Activated CD4-positive, alpha-beta memory T cell treated with anti-CD3 and anti-CD28 coated beads, Interleukin-2, amount 10 ng/mL, durations not matched to agents 7 days and 5 days (primary cell): ENCODE results near the gene ZC3H18. TPM values are rescaled to one million over a fixed set of nuclear protein-coding genes. Genes with fewer than 3 reads are reported as not detected.
A peak's percentile ranks its signal among the peaks of the same experiment; 100 is the strongest.

ENCODE experiments used
- CTCF ChIA-PET: fragments of 350-600 bp; sonication (Branson Sonifier 250); formaldehyde crosslinking; loops from one replicate; lab custom pipeline; 2021; ENCODE audit warnings: antibody characterized with exemption, inconsistent platforms; lab: Charles Lee
- POLR2A ChIA-PET: fragments of 350-600 bp; sonication (Branson Sonifier 250); formaldehyde crosslinking; loops from one replicate; lab custom pipeline; 2021; ENCODE audit warnings: antibody characterized with exemption; lab: Charles Lee
- DNase-seq: peaks from one replicate; pipeline ENCODE4 v3.0.0-alpha.2; 2020
- H3K27ac Mint-ChIP-seq: one replicate; pipeline ENCODE4 v1.8.0; 2021; ENCODE audit warnings: mild to moderate bottlenecking, mixed read lengths
- H3K27me3 Mint-ChIP-seq: one replicate; pipeline ENCODE4 v1.8.0; 2021; ENCODE audit warnings: mixed read lengths
- H3K36me3 Mint-ChIP-seq: one replicate; pipeline ENCODE4 v1.8.0; 2021; ENCODE audit warnings: low read depth, mixed read lengths
- H3K4me1 Mint-ChIP-seq: one replicate; pipeline ENCODE4 v1.8.0; 2021; ENCODE audit warnings: mixed read lengths
- H3K4me3 Mint-ChIP-seq: one replicate; pipeline ENCODE4 v1.8.0; 2021; ENCODE audit warnings: mild to moderate bottlenecking, mixed read lengths
- H3K9me3 Mint-ChIP-seq: one replicate; pipeline ENCODE4 v1.8.0; 2021; ENCODE audit warnings: mixed read lengths
- total RNA-seq, 2 experiments: library from RNA; stranded (reverse); gene quantifications; one replicate each; pipeline ENCODE4 v1.2.3, GENCODE V29; 2021

Gene ZC3H18
- total RNA-seq, 2 experiments from 2014 or later = 75.9 to 78.6 TPM

DNA sequence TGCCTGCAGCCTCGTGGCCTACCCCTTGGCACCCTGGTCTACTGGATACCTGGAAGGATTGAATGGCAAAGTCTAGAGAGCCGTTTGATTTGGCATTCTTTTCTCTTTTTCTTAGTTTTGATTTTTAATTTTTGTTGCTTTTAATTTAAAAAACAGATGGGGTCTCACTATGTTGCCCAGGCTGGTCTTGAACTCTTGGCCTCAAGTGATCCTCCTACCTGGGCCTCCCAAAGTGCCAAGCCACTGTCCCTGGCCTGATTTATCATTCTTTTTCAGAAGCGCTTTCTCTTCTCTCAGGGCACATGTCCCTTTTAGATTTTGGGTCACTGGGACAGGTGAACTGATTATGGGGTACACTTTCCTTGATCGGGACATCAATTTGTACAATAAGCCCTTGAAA lies 10.8 kb downstream of the ZC3H18 start:
- H3K27ac Mint-ChIP-seq = no peak overlapping the region
- ChIA-PET CTCF (no interaction called here), POLR2A (no interaction called here)
- H3K4me1 Mint-ChIP-seq = peaks cover 40% of the 10 kb centered on the region
- no peak for DNase-seq
- no peaks in the 10 kb centered on the region for H3K9me3 Mint-ChIP-seq
- H3K36me3 Mint-ChIP-seq = peaks cover 69% of the 10 kb centered on the region
- no peak overlapping the region for H3K4me3 Mint-ChIP-seq
- no peaks in the 10 kb centered on the region for H3K27me3 Mint-ChIP-seq

GRCh38 chr16:88582912-88583575 lies 12.8 kb downstream of the ZC3H18 start:
- peak overlapping the region; percentile 72 for H3K27ac Mint-ChIP-seq
- POLR2A ChIA-PET = no interaction called here
- CTCF ChIA-PET = interaction anchor here (0.6 kb wide), 1 partner anchor 9 kb away, joined by 4 read pairs; no protein-coding TSS in a partner anchor
- no peak for DNase-seq
- H3K9me3 Mint-ChIP-seq = no peaks in the 10 kb centered on the region
- no peak overlapping the region for H3K4me3 Mint-ChIP-seq
- H3K4me1 Mint-ChIP-seq = peaks cover 51% of the 10 kb centered on the region
- H3K36me3 Mint-ChIP-seq = peaks cover 67% of the 10 kb centered on the region
- no peaks in the 10 kb centered on the region for H3K27me3 Mint-ChIP-seq

GRCh38 chr16:88584676-88585075 lies 14.5 kb downstream of the ZC3H18 start:
- CTCF ChIA-PET = no interaction called here
- Mint-ChIP-seq H3K4me1 (peaks cover 64% of the 10 kb centered on the region), H3K36me3 (peaks cover 70% of the 10 kb centered on the region), H3K9me3 (no peaks in the 10 kb centered on the region), H3K27ac (peak overlapping the region; percentile 70), H3K4me3 (no peak overlapping the region), H3K27me3 (no peaks in the 10 kb centered on the region)
- POLR2A ChIA-PET = interaction anchor here (1.0 to 2.3 kb wide), 2 partner anchors 14 to 118 kb away, joined by 3 to 13 read pairs; partner anchors contain the start of gene ZC3H18
- DNase-seq = no peak

DNA sequence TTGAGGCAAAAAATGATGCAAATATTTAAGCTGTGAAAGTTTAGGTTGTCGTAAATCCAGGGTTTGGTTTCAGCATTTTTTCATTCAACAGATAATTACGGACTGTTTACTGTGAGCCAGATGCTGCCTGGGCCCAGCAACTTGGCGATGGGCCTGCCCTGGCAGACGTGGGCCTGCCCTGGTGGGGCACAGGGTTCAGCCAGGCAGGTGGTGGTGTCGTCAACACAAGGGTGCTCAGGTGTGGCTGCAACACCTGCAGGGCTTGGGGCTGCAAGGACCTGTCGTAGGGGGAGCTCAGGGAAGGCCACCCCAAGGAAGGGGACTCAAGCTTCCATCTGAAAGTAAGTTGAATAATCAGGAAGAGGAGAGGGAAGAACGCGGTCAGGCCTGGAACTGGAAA lies 15.1 kb downstream of the ZC3H18 start:
- peaks cover 71% of the 10 kb centered on the region for H3K36me3 Mint-ChIP-seq
- no peak overlapping the region for H3K27ac Mint-ChIP-seq
- no peak for DNase-seq
- CTCF ChIA-PET = interaction anchor here (1.5 kb wide), 1 partner anchor 15 kb away, joined by 6 read pairs; the partner anchor contains the start of gene ZC3H18
- H3K4me1 Mint-ChIP-seq = peaks cover 69% of the 10 kb centered on the region
- H3K27me3 Mint-ChIP-seq = no peaks in the 10 kb centered on the region
- POLR2A ChIA-PET = interaction anchor here (2.3 kb wide), 1 partner anchor 14 kb away, joined by 13 read pairs; the partner anchor contains the start of gene ZC3H18
- H3K9me3 Mint-ChIP-seq = no peaks in the 10 kb centered on the region
- H3K4me3 Mint-ChIP-seq = no peak overlapping the region

DNA sequence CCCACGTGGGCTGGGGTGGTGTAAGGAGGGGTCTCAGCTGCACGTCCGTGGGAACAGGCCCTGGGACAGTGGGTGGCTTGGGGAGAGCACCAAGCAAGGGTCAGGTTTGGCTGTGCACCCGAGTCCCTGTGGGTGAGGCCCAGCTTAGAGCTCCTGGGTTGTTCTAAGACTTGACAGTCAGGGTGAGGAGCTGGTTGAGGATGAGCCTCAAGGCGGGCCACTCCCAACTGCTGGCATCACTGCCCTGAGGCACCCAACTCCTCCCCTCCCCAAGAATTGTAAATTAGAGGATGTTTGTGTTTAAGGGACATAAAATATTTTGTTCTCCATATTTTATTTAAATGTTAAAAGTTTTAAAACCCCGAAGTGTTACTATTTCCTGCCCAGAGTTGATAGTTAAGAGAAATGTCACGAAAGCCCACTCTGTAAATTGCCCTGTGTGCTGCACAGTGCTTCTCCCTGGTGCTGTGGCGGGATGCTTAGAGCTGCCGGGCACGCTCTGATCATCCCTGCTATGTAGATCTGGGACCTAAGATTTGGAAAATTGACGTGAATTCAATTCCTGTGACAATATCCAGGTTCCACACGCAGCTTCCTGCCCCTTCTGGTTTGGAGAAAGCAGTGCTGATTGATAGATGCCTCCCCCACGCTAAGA lies 15.9 kb downstream of the ZC3H18 start:
- no peaks in the 10 kb centered on the region for H3K27me3 Mint-ChIP-seq
- peak overlapping the region; percentile 21 for H3K27ac Mint-ChIP-seq
- peaks cover 72% of the 10 kb centered on the region for H3K4me1 Mint-ChIP-seq
- peaks cover 64% of the 10 kb centered on the region for H3K36me3 Mint-ChIP-seq
- H3K4me3 Mint-ChIP-seq = no peak overlapping the region
- CTCF ChIA-PET = interaction anchor here (1.5 kb wide), 1 partner anchor 16 kb away, joined by 6 read pairs; the partner anchor contains the start of gene ZC3H18
- POLR2A ChIA-PET = interaction anchor here (2.3 kb wide), 1 partner anchor 15 kb away, joined by 13 read pairs; the partner anchor contains the start of gene ZC3H18
- no peaks in the 10 kb centered on the region for H3K9me3 Mint-ChIP-seq
- DNase-seq = no peak

- peaks cover 68% of the 10 kb centered on the region for H3K36me3 Mint-ChIP-seq
- no peaks in the 10 kb centered on the region for H3K27me3 Mint-ChIP-seq
- H3K27ac Mint-ChIP-seq = peak overlapping the region; percentile 92
- POLR2A ChIA-PET = interaction anchor here (0.9 to 5.1 kb wide), 7 partner anchors 11 to 193 kb away, joined by 3 to 30 read pairs (median 4); partner anchors contain the start of gene ZC3H18
- H3K4me1 Mint-ChIP-seq = peaks cover 70% of the 10 kb centered on the region
- no peaks in the 10 kb centered on the region for H3K9me3 Mint-ChIP-seq
- CTCF ChIA-PET = no interaction called here
- H3K4me3 Mint-ChIP-seq = no peak overlapping the region
- DNase-seq = no peak
Observed at GRCh38 chr16:88588148-88588547, 17.9 kb downstream of the ZC3H18 start.

- Mint-ChIP-seq H3K27me3 (no peaks in the 10 kb centered on the region), H3K9me3 (no peaks in the 10 kb centered on the region), H3K4me1 (peaks cover 66% of the 10 kb centered on the region), H3K36me3 (peaks cover 71% of the 10 kb centered on the region), H3K27ac (peak overlapping the region; percentile 92), H3K4me3 (peak overlapping the region; percentile 38)
- DNase-seq = no peak
- ChIA-PET CTCF (no interaction called here), POLR2A (interaction anchor here (0.9 to 5.1 kb wide), 6 partner anchors 11 to 193 kb away, joined by 3 to 30 read pairs (median 4); partner anchors contain the start of gene ZC3H18)
Observed at GRCh38 chr16:88588754-88589153, 18.6 kb downstream of the ZC3H18 start.

DNA sequence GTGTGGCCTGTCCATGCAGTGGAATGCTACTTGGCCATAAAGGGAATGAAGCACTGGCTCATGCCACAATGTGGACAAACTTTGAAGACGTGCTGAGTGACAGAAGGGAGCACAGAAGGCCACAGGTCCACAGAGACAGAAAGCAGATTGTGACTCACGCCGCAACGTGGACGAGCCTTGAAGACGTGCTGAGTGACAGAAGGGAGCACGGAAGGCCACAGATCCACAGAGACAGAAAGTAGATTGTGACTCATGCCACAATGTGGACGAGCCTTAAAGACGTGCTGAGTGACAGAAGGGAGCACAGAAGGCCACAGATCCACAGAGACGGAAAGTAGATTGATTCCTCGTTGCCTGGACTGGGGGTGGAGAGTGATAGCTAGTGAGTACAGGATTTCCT lies 19.2 kb downstream of the ZC3H18 start:
- Mint-ChIP-seq H3K36me3 (peaks cover 73% of the 10 kb centered on the region), H3K27me3 (no peaks in the 10 kb centered on the region), H3K4me1 (peaks cover 66% of the 10 kb centered on the region), H3K4me3 (peak overlapping the region; percentile 38), H3K27ac (peak overlapping the region; percentile 92), H3K9me3 (no peaks in the 10 kb centered on the region)
- CTCF ChIA-PET = interaction anchor here (0.8 kb wide), 1 partner anchor 30 kb away, joined by 4 read pairs; no protein-coding TSS in a partner anchor
- no peak for DNase-seq
- POLR2A ChIA-PET = interaction anchor here (0.9 to 5.1 kb wide), 5 partner anchors 14 to 192 kb away, joined by 3 to 30 read pairs (median 4); partner anchors contain the start of gene ZC3H18

DNA sequence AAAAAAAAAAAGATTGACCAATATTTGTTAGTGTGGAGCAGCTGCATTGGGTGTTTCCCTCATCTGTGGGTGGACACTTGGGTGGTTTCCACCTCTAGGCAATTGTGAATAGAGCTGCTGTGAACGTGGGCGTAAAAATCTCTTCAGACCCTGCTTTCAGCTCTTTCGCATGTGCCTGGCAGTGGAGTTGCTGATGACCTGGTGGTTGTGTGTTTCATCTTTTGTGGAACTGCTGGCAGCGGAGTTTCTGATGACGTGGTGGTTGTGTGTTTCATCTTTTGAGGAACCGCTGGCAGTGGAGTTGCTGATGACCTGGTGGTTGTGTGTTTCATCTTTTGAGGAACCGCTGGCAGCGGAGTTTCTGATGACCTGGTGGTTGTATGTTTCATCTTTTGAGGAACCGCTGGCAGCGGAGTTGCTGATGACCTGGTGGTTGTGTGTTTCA lies 21.4 kb downstream of the ZC3H18 start:
- ChIA-PET CTCF (interaction anchor here (1.0 kb wide), 1 partner anchor 19 kb away, joined by 3 read pairs; no protein-coding TSS in a partner anchor), POLR2A (interaction anchor here (5.1 kb wide), 1 partner anchor 21 kb away, joined by 30 read pairs; the partner anchor contains the start of gene ZC3H18)
- peaks cover 65% of the 10 kb centered on the region for H3K36me3 Mint-ChIP-seq

GRCh38 chr16:88593061-88593460 lies 22.9 kb downstream of the ZC3H18 start:
- POLR2A ChIA-PET = interaction anchor here (0.8 kb wide), 1 partner anchor 23 kb away, joined by 3 read pairs; the partner anchor contains the start of gene ZC3H18
- Mint-ChIP-seq H3K9me3 (no peaks in the 10 kb centered on the region), H3K27me3 (no peaks in the 10 kb centered on the region), H3K27ac (no peak overlapping the region), H3K4me1 (peaks cover 53% of the 10 kb centered on the region), H3K36me3 (peaks cover 52% of the 10 kb centered on the region), H3K4me3 (no peak overlapping the region)
- CTCF ChIA-PET = no interaction called here
- no peak for DNase-seq

More for the DNA sequence above, 21.4 kb downstream of the ZC3H18 start:
- Mint-ChIP-seq H3K4me1 (peaks cover 60% of the 10 kb centered on the region), H3K27me3 (no peaks in the 10 kb centered on the region), H3K27ac (peak overlapping the region; percentile 76), H3K4me3 (peak overlapping the region; percentile 40), H3K9me3 (no peaks in the 10 kb centered on the region)
- peak; percentile 48 for DNase-seq

DNA sequence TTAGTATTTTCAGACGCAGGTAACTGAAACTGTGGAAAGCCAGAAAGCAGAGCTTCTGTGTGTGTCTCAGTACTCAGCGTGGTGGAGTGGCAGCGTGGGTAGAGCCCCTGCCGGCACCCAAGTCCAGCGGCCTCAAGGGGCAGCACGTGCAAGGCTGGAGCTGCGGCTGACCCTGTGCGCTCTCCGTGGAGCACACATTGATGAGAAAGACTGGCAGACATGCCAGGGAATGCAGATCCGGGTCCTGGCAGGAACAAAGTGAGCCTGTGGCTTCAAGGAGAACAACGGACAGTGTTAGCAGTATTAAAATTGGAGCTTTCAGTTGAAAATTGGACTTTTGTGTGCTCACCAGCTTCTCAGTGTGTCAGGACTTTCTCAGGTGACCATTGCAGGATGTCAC lies 23.3 kb downstream of the ZC3H18 start:
- POLR2A ChIA-PET = interaction anchor here (0.8 kb wide), 1 partner anchor 24 kb away, joined by 3 read pairs; the partner anchor contains the start of gene ZC3H18
- Mint-ChIP-seq H3K4me3 (no peak overlapping the region), H3K27me3 (no peaks in the 10 kb centered on the region), H3K9me3 (no peaks in the 10 kb centered on the region), H3K36me3 (peaks cover 52% of the 10 kb centered on the region), H3K27ac (no peak overlapping the region), H3K4me1 (peaks cover 50% of the 10 kb centered on the region)
- CTCF ChIA-PET = interaction anchor here (0.6 kb wide), 1 partner anchor 14 kb away, joined by 3 read pairs; no protein-coding TSS in a partner anchor
- DNase-seq = no peak

DNA sequence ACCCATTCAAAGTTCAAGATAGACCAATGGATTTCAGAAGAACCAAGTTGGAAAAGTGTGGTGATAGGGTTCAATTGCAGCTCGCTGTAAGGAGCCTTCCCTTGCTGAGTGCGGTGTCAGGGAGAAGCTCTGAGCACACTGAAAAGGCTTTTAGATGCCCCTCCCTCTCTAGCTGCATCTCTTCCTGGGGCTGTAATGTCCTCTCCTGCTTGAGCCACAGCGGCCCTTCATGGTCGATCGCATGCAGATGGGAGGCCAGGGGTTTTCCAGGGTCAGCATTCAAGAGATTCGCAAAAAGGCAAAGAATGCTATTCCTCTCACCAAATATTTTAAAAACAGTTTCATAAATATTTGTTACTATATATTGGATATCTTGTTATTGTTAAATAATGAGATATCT lies 23.7 kb downstream of the ZC3H18 start:
- H3K9me3 Mint-ChIP-seq = no peaks in the 10 kb centered on the region
- H3K4me1 Mint-ChIP-seq = peaks cover 45% of the 10 kb centered on the region
- no peak overlapping the region for H3K27ac Mint-ChIP-seq
- H3K36me3 Mint-ChIP-seq = peaks cover 49% of the 10 kb centered on the region
- H3K27me3 Mint-ChIP-seq = no peaks in the 10 kb centered on the region
- H3K4me3 Mint-ChIP-seq = no peak overlapping the region
- POLR2A ChIA-PET = no interaction called here
- CTCF ChIA-PET = interaction anchor here (0.6 kb wide), 1 partner anchor 14 kb away, joined by 3 read pairs; no protein-coding TSS in a partner anchor
- DNase-seq = no peak
